ENCODE results near the gene PIGL. TPM values are rescaled to one million over a fixed set of nuclear protein-coding genes. Genes with fewer than 3 reads are reported as not detected.

The PIGL gene
- total RNA-seq, 1 experiment from 2014 or later = 16.0 TPM

DNA sequence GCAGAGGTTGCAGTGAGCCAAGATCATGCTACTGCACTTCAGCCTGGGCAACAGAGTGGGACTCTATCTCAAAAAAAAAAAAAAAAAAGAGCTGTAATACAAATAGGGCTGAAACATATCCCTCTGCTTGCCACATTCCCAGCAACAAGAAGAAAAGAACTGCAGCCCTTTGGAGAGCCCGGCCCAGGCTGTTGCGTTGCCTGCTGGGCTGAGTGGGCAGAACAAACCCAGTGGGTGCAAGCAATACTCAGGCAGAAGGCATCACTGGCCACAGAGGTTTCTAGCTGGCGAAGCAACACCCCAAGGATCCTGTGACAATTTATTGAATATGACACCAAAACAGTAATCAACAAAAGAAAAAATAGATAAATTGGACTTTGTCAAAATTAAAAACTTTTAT is 44.0 kb downstream of the PIGL start:
- no peaks in the 10 kb centered on the region for H3K36me3 Mint-ChIP-seq (ENCODE audit: insufficient read depth, unreplicated experiment)
- CTCF ChIA-PET = interaction anchor here (0.6 to 0.7 kb wide), 2 partner anchors 79 to 181 kb away, joined by 3 read pairs; no protein-coding TSS in a partner anchor
- DNase-seq = no peak
- intact Hi-C loops (cut with micrococcal nuclease; ENCODE audit: unreplicated experiment) = no loop called here
- BruUV-seq (replicated peaks) = no TSS peak
- peaks cover under 1% of the 10 kb centered on the region for H3K4me1 Mint-ChIP-seq (ENCODE audit: low read depth, unreplicated experiment)
- no peaks in the 10 kb centered on the region for H3K27me3 Mint-ChIP-seq (ENCODE audit: unreplicated experiment)
- no peaks in the 10 kb centered on the region for H3K9me3 Mint-ChIP-seq (ENCODE audit: low read depth, unreplicated experiment)
- H3K27ac Mint-ChIP-seq (ENCODE audit: unreplicated experiment) = no peak overlapping the region
- TF ChIP-seq, protein P1, sequence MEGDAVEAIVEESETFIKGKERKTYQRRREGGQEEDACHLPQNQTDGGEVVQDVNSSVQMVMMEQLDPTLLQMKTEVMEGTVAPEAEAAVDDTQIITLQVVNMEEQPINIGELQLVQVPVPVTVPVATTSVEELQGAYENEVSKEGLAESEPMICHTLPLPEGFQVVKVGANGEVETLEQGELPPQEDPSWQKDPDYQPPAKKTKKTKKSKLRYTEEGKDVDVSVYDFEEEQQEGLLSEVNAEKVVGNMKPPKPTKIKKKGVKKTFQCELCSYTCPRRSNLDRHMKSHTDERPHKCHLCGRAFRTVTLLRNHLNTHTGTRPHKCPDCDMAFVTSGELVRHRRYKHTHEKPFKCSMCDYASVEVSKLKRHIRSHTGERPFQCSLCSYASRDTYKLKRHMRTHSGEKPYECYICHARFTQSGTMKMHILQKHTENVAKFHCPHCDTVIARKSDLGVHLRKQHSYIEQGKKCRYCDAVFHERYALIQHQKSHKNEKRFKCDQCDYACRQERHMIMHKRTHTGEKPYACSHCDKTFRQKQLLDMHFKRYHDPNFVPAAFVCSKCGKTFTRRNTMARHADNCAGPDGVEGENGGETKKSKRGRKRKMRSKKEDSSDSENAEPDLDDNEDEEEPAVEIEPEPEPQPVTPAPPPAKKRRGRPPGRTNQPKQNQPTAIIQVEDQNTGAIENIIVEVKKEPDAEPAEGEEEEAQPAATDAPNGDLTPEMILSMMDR (IDR thresholded peaks at IDR 0.05; ENCODE audit: unreplicated experiment) = no peak
- H3K4me3 Mint-ChIP-seq (ENCODE audit: low read depth, unreplicated experiment) = no peak overlapping the region

DNA sequence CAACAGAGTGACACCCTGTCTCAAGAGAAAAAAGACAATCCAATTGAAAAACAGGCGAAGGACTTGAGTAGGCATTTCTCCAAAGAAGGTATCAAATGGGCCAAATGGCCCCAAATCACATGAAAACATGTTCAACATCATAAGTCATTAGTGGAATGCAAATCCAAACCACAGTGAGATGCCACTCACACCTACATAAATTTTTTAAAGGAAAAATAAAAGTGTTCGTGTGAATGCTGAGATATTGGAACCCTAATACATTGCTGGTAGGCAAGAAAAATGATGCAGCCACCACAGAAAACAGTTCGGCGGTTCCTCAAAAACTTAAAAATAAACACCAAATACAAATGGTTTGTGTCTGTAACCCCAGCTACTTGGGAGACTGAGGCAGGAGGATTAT is 45.2 kb downstream of the PIGL start:
- Mint-ChIP-seq H3K4me3 (ENCODE audit: low read depth, unreplicated experiment) (no peak overlapping the region), H3K36me3 (ENCODE audit: insufficient read depth, unreplicated experiment) (no peaks in the 10 kb centered on the region), H3K4me1 (ENCODE audit: low read depth, unreplicated experiment) (no peaks in the 10 kb centered on the region), H3K27ac (ENCODE audit: unreplicated experiment) (no peak overlapping the region), H3K9me3 (ENCODE audit: low read depth, unreplicated experiment) (no peaks in the 10 kb centered on the region), H3K27me3 (ENCODE audit: unreplicated experiment) (no peaks in the 10 kb centered on the region)
- CTCF ChIA-PET = no interaction called here
- TF ChIP-seq, protein P1 (IDR thresholded peaks at IDR 0.05; ENCODE audit: unreplicated experiment) = no peak
- no TSS peak for BruUV-seq (replicated peaks)
- intact Hi-C loops (cut with micrococcal nuclease; ENCODE audit: unreplicated experiment) = no loop called here
- no peak for DNase-seq

DNA sequence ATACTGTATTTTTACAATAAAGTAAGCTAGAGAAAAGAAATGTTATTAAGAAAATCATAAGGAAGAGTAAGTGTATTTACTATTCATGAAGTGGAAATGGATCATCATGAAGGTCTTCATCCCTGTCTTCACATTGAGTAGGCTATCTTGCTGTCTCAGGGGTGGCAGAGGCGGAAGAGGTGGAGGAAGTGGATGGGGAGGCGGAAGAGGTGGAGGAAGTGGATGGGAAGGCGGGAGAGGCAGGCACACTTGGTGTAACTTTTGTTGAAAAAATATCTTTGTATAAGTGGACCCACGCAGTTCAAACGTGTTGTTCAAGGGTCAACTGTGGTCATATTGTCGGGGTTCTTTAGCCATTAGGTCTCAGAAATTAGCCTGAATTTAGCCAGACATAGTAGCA is 50.2 kb downstream of the PIGL start:
- peaks cover 8% of the 10 kb centered on the region for H3K4me1 Mint-ChIP-seq (ENCODE audit: low read depth, unreplicated experiment)
- no peaks in the 10 kb centered on the region for H3K27me3 Mint-ChIP-seq (ENCODE audit: unreplicated experiment)
- H3K4me3 Mint-ChIP-seq (ENCODE audit: low read depth, unreplicated experiment) = no peak overlapping the region
- CTCF ChIA-PET = no interaction called here
- no peak overlapping the region for H3K27ac Mint-ChIP-seq (ENCODE audit: unreplicated experiment)
- TF ChIP-seq, protein P1 (IDR thresholded peaks at IDR 0.05; ENCODE audit: unreplicated experiment) = no peak
- H3K36me3 Mint-ChIP-seq (ENCODE audit: insufficient read depth, unreplicated experiment) = no peaks in the 10 kb centered on the region
- no peaks in the 10 kb centered on the region for H3K9me3 Mint-ChIP-seq (ENCODE audit: low read depth, unreplicated experiment)
- intact Hi-C loops (cut with micrococcal nuclease; ENCODE audit: unreplicated experiment) = no loop called here
- DNase-seq = no peak
- BruUV-seq (replicated peaks) = no TSS peak

DNA sequence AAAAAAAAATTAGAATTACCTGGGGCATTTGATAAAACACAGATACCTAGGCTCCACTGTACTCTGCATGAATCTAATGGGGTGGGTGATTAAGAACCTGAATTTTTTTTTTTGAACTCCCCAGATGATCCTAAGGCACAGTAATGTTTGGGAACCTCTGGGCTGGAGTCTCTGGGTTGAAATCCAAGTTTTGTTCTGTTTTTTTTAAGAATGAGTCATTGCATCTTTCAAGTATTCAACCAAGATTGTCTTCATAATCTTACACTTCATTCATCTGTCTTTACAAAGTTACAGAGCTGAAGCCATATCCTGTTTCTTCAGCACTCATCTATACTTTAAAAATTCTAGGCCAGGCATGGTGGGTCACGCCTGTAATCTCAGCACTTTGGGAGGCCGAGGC is 52.6 kb downstream of the PIGL start:
- H3K27ac Mint-ChIP-seq (ENCODE audit: unreplicated experiment) = no peak overlapping the region
- peaks cover 3% of the 10 kb centered on the region for H3K9me3 Mint-ChIP-seq (ENCODE audit: low read depth, unreplicated experiment)
- no peaks in the 10 kb centered on the region for H3K36me3 Mint-ChIP-seq (ENCODE audit: insufficient read depth, unreplicated experiment)
- H3K27me3 Mint-ChIP-seq (ENCODE audit: unreplicated experiment) = no peaks in the 10 kb centered on the region
- TF ChIP-seq, protein P1 (IDR thresholded peaks at IDR 0.05; ENCODE audit: unreplicated experiment) = no peak
- BruUV-seq (replicated peaks) = no TSS peak
- CTCF ChIA-PET = interaction anchor here (0.7 kb wide), 1 partner anchor 1823 kb away, joined by 3 read pairs; no protein-coding TSS in a partner anchor
- H3K4me1 Mint-ChIP-seq (ENCODE audit: low read depth, unreplicated experiment) = peaks cover 22% of the 10 kb centered on the region
- no peak overlapping the region for H3K4me3 Mint-ChIP-seq (ENCODE audit: low read depth, unreplicated experiment)
- intact Hi-C loops (cut with micrococcal nuclease; ENCODE audit: unreplicated experiment) = no loop called here
- no peak for DNase-seq

Data from Calu3 (cell line).